A204.1 (cell line): ENCODE data around the gene NEK1.
"Not testable (repeated sequence)": the region's sequence is repeated elsewhere in the genome, so short reads cannot be mapped to it uniquely, and the experiment has no call there.

Experiments
- FAIRE-seq: peaks from 2 replicates; lab custom pipeline; 2012; peaks lifted over from hg19 to GRCh38; lab: Jason Lieb, UNC

NEK1 gene

GRCh38 chr4:169493164-169493524 lies 119.2 kb downstream of the NEK1 start:
- no peak for FAIRE-seq

GRCh38 chr4:169492436-169493163 lies 119.8 kb downstream of the NEK1 start:
- no peak for FAIRE-seq

- FAIRE-seq: no peak
Measured at GRCh38 chr4:169491211-169491610, 121.2 kb downstream of the NEK1 start.

GRCh38 chr4:169489306-169489705 lies 123.1 kb downstream of the NEK1 start:
- FAIRE-seq: no peak

- peak; percentile 95 for FAIRE-seq
Measured at GRCh38 chr4:169485791-169486742, 126.3 kb downstream of the NEK1 start.

GRCh38 chr4:169485086-169485485 lies 127.3 kb downstream of the NEK1 start:
- FAIRE-seq: no peak

GRCh38 chr4:169484485-169484884 lies 127.9 kb downstream of the NEK1 start:
- FAIRE-seq: no peak

- FAIRE-seq: no peak
Measured at GRCh38 chr4:169464080-169464479, 148.3 kb downstream of the NEK1 start.

GRCh38 chr4:169460081-169460480 lies 152.3 kb downstream of the NEK1 start:
- no peak for FAIRE-seq

- no peak for FAIRE-seq
Measured at GRCh38 chr4:169458575-169458974, 153.8 kb downstream of the NEK1 start.

- FAIRE-seq: not testable (repeated sequence)
Measured at GRCh38 chr4:169452644-169453043, 159.7 kb downstream of the NEK1 start.

- not testable (repeated sequence) for FAIRE-seq
Measured at GRCh38 chr4:169448935-169449334, 163.4 kb downstream of the NEK1 start.

GRCh38 chr4:169446824-169447223 lies 165.6 kb downstream of the NEK1 start:
- FAIRE-seq: no peak

- no peak for FAIRE-seq
Measured at GRCh38 chr4:169443748-169444147, 168.6 kb downstream of the NEK1 start.

GRCh38 chr4:169440446-169440845 lies 171.9 kb downstream of the NEK1 start:
- no peak for FAIRE-seq

- FAIRE-seq: no peak
Measured at GRCh38 chr4:169439244-169439643, 173.1 kb downstream of the NEK1 start.

- no peak for FAIRE-seq
Measured at GRCh38 chr4:169438057-169438480, 174.3 kb downstream of the NEK1 start.

GRCh38 chr4:169437299-169438047 lies 174.9 kb downstream of the NEK1 start:
- FAIRE-seq: no peak

- FAIRE-seq: no peak
Measured at GRCh38 chr4:169436734-169437133, 175.6 kb downstream of the NEK1 start.

- FAIRE-seq: no peak
Measured at GRCh38 chr4:169428376-169428775, 184.0 kb downstream of the NEK1 start.

GRCh38 chr4:169427727-169428126 lies 184.7 kb downstream of the NEK1 start:
- not testable (repeated sequence) for FAIRE-seq

- no peak for FAIRE-seq
Measured at GRCh38 chr4:169420291-169420690, 192.1 kb downstream of the NEK1 start.

- no peak for FAIRE-seq
Measured at GRCh38 chr4:169418846-169419245, 193.5 kb downstream of the NEK1 start.
